T follicular helper cell (primary cell): ENCODE results near the gene B4GALT6.

ENCODE experiments used
- DNase-seq: peaks from one replicate; pipeline ENCODE4 v3.0.0-alpha.2; 2020; ENCODE audit warnings: low read depth

The B4GALT6 gene

GRCh38 chr18:31633392-31634330, 50.7 kb downstream of the B4GALT6 start:
- DNase-seq: no peak

- DNase-seq: no peak
Observed at GRCh38 chr18:31632356-31632755, 52.0 kb downstream of the B4GALT6 start.

GRCh38 chr18:31631526-31631925, 52.9 kb downstream of the B4GALT6 start:
- DNase-seq: no peak

- no peak for DNase-seq
Observed at GRCh38 chr18:31630549-31630948, 53.8 kb downstream of the B4GALT6 start.

DNA sequence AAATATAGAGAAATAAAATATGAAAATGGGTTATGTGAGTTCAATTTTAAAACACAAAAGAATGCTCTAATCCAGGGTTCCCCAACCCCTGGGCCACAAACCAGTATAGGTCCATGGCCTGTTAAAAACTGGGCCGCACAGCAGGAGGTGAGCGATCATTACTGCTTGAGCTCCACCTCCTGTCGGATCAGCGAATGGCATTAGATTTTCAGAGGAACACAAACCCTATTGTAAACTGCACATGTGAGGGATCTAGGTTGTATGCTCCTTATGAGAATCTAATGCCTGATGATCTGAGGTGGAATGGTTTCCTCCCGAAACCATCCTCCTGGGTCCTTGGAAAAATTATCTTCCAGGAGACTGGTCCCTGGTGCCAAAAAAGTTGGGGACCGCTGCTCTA, 58.0 kb downstream of the B4GALT6 start:
- DNase-seq: no peak

DNA sequence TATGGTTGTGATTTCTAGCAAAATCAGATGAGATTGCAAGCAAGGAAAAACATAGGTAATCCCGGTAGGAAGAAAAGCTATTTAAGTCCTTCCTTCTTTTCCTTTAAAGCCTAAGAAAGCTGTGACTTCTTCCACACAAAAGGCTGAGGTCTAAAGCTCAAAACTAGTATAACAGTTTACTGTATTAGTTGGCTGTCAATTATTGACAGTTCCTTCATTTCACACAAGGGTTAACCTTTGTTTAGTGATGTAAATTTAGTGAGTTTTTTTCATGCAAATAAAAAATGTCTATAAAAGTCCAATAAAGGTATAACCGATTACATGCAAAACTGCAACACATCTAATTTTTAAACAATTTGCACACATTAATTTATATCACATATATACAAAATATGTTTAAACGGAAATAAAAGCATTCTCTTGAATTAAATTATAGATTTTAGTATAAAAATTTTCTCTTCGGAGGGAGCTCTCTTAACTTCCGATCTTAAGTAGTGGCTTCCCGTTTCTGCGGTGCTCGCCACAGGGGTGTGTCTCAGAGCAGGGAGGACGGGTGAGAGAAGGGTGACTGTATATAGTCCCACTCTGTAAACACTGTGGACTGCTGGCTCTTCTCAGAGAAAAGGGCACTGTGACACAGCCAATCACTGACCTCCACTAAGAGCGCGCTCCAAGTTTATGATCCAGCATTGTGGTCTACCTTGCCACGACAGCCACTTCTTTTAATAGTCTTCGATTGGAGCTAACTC, 59.3 kb downstream of the B4GALT6 start:
- DNase-seq: no peak

DNA sequence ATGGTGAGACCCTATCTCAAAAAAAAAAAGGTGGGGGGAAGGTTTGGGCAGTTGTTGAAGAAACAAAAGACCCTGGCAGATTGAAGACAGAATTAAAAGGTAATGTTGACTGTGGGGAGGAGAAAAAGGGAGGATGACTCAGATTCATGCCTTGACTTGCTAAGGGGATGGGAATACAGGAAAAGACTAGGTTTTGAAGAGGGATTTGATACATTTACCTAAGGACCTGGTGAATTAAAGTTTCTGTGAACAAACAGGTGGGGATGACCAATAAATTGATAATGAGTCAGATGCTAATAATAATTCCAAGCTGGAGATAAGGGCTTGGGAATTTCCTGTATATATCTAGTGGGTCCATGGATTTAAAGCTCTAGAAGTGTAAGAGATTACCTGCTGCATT, 65.1 kb downstream of the B4GALT6 start:
- DNase-seq: no peak

- no peak for DNase-seq
Observed at GRCh38 chr18:31618801-31619200, 65.6 kb downstream of the B4GALT6 start.

GRCh38 chr18:31617031-31617717, 67.2 kb downstream of the B4GALT6 start:
- no peak for DNase-seq

DNA sequence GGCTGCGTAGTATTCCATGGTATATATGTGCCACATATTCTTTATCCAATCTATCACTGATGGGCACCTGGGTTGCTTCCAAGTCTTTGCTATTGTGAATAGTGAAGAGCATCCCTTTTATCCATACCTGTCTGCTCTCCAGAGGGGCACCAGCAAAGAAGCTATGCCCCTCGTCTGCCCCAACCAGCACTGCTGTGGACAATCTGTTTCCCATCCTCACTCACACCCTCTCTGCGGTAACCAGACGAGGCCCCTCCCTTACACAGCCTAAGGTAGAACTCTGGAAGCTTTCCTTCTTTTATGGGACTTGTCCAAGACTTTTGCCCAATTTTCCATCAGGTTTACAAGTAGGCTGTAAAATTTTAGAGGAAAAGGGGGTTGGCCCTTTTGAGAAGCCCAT, 67.8 kb downstream of the B4GALT6 start:
- no peak for DNase-seq

- no peak for DNase-seq
Observed at GRCh38 chr18:31614044-31614443, 70.3 kb downstream of the B4GALT6 start.

DNA sequence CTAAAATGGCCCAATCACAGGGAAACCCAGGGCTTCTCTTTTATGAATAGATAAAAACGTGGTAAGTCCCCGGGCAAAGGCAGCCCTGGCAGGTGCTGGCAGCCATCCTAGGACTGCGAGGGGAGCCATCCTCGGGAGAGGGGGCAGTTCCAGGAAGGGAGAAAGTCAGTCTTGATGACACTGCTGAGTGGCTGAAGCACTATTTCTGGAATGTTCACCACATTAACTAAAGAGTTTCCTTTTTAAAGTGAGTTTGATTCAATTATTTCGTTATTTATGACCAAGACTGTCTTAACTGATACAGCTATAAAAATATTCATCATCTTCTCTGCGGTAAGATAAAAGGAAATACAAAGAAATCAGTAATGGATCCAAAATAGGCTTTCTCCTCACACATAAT, 72.3 kb downstream of the B4GALT6 start:
- DNase-seq: no peak

DNA sequence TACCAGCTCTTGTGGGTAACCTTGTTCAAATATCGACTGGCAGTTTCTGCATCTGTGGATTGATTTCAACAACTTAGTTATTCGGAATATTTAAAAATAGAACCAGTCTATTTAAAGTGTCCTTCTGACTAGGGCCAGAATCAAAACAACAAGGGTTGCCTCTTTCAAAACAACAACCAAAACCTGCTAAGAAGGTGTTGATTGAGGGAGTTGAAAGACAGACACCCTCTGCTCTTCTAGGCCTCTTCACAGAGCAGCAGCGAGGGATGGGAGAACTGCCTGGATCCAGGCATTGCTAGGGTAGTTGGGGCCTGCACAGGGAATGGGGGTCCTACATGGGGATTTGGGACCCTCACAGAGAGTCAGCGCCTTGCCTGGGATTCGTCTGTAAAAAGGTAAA, 72.9 kb downstream of the B4GALT6 start:
- DNase-seq: no peak

DNA sequence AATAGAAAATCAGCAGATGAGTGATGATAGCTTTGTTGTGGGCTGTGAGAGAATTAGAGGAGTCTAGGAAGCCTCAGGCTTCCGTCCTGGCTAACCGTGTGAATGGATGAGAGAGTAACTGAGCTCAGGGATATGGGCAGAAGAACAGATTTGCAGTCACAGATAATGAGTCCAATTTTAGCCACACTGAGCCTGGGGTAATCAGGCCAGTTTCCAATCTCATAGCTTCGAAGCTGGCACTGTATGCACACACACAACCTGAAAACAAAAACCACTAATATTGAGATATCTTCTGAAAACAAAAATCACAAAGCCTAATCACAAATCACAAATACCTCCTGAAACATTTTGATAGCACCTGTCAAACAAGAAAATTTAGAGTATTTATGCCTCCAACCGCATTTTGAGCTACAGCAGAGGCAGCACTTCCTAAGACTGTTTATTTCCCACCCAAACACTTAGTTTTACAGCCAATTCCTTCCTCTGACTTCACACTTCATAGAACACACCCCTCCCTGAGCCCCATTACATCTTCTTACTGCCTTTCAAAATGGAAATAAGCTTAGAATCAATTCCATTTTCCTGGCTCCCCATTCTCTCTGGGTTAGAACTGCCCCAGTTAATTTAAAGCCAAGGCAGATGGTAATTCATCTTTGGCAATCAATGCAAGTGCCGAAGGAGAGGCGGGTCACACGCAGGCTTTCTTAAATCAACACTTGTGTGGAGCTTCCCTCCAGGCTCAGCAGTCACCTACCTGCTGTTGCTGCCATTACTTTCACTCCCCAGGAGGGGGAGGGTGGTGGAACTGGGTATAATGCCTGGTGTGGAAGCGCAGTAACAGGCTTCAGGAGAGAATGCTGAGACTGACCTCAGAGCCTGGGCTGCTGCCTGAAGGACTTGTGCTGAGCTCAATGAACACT, 73.8 kb downstream of the B4GALT6 start:
- DNase-seq: no peak

- no peak for DNase-seq
Observed at GRCh38 chr18:31609886-31610285, 74.5 kb downstream of the B4GALT6 start.

GRCh38 chr18:31607384-31607783, 77.0 kb downstream of the B4GALT6 start:
- DNase-seq: no peak

DNA sequence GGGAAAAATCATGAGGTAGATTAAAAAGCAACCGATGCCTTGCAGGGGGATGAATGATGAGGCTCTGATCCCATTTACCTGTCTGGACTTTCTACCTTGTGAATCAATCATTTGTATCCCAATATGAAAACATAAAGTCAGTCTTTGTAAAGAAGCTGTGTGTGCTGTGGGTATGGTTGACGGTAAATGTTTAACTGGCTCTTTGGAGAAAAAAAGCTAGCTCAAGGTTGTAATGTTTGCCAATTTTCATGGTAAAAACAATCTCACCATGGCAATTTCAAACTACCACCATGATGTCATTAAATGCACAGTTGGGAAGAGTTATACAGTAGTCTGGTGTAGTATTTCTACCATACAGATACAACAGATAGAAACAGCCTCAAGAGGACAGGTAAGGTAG, 78.1 kb downstream of the B4GALT6 start:
- no peak for DNase-seq

DNA sequence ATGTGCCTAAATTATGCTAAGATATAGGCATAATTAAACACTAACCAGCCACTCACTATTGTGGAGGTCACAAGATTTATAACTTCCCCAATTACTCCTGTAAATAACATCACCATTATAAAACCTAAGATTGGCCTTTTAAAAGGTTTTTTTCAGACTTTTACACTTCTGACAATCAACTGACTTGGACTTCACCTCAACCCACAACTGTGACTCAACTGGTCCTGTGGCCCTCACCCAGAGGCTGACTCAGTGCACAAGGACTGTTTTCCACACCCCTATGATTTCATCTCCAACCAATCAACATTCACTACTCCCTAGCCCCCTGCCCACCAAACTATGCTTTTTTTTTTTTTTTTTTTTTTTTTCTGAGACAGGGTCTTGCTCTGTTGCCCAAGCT, 81.1 kb downstream of the B4GALT6 start:
- no peak for DNase-seq

DNA sequence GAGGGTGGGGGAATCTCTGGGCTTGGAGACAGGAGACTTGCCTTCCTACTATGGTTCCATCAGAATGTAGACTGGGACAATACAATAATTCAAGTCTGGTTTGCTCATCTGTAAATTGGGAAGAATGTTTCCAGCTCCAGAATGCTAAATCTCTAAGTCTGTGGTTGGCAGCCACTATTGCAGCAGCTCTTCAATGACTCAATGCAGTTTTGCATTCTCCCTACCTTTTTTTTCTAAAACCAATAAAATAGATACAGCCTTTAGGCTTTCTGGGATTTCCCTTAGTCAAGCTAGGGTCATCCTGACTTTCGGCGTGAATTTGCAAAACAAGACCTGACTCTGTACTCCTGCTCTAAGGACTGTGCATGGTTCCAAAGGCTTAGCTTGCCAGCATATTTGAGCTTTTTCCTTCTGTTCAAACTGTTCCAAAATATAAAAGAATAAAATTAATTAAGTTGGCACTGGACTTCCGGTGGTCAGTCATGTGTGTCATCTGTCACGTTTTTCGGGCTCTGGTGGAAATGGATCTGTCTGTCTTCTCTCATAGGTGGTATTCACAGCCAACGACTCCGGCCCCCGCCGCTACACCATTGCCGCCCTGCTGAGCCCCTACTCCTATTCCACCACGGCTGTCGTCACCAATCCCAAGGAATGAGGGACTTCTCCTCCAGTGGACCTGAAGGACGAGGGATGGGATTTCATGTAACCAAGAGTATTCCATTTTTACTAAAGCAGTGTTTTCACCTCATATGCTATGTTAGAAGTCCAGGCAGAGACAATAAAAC, 86.2 kb downstream of the B4GALT6 start:
- DNase-seq: no peak

- DNase-seq: no peak
Observed at GRCh38 chr18:31596081-31596872, 88.1 kb downstream of the B4GALT6 start.
